HepG2 (cell line): ENCODE results near the gene FALEC. TPM values are rescaled to one million over a fixed set of nuclear protein-coding genes. Genes with fewer than 3 reads are reported as not detected.

Source experiments
- GATA4 ChIP-seq: sonication (generic); IDR thresholded peaks from 2 replicates; pipeline ENCODE4 v1.6.1; 2016; ENCODE audit warnings: antibody characterized with exemption, low read depth, borderline replicate concordance
- HIC2 ChIP-seq: sonication (generic); formaldehyde crosslinking; IDR thresholded peaks from 2 replicates; pipeline ENCODE4 v1.9.0; 2022; ENCODE audit warnings: low read depth, missing genetic modification reagents
- HIVEP1 ChIP-seq: sonication (generic); formaldehyde crosslinking; IDR thresholded peaks from 2 replicates; pipeline ENCODE4 v1.4.0; 2020; ENCODE audit warnings: mild to moderate bottlenecking, missing genetic modification reagents
- KDM4B ChIP-seq: sonication (generic); formaldehyde crosslinking; IDR thresholded peaks from 2 replicates; pipeline ENCODE4 v1.4.0; 2020; ENCODE audit warnings: missing genetic modification reagents
- MYNN ChIP-seq: sonication (generic); formaldehyde crosslinking; IDR thresholded peaks from 2 replicates; pipeline ENCODE4 v1.4.0; 2020; ENCODE audit warnings: mild to moderate bottlenecking, low read depth, missing genetic modification reagents
- NFYC ChIP-seq: IDR thresholded peaks from 2 replicates; pipeline ENCODE4 v1.6.1; 2016; ENCODE audit warnings: missing genetic modification reagents, missing compliant biosample characterization
- PHF20 ChIP-seq: sonication (generic); formaldehyde crosslinking; IDR thresholded peaks from 2 replicates; pipeline ENCODE4 v1.5.0; 2020; ENCODE audit warnings: mild to moderate bottlenecking, missing genetic modification reagents
- PHF21A ChIP-seq: sonication (generic); formaldehyde crosslinking; IDR thresholded peaks from 2 replicates; pipeline ENCODE4 v1.5.0; 2020; ENCODE audit warnings: mild to moderate bottlenecking, missing genetic modification reagents
- PLRG1 ChIP-seq: fragments of 450-650 bp; conservative IDR thresholded peaks from 2 replicates; pipeline ENCODE4 v1.6.1; 2016
- RNF219 ChIP-seq: sonication (generic); formaldehyde crosslinking; IDR thresholded peaks from 2 replicates; pipeline ENCODE4 v1.5.0; 2020; ENCODE audit warnings: mild to moderate bottlenecking, missing genetic modification reagents
- SETDB1 ChIP-seq: sonication (generic); formaldehyde crosslinking; IDR thresholded peaks from 2 replicates; pipeline ENCODE4 v1.5.1; 2020; ENCODE audit warnings: missing genetic modification reagents, mild to moderate bottlenecking, borderline replicate concordance
- SNRNP70 ChIP-seq: fragments of 200-400 bp; formaldehyde crosslinking; IDR thresholded peaks from 2 replicates; pipeline ENCODE4 v1.6.1; 2017; ENCODE audit warnings: mild to moderate bottlenecking, low read depth, low read length, moderate library complexity
- SP2 ChIP-seq: sonication (generic); formaldehyde crosslinking; IDR thresholded peaks from 2 replicates; pipeline ENCODE4 v1.5.1; 2020; ENCODE audit warnings: mild to moderate bottlenecking, missing genetic modification reagents
- TAF15 ChIP-seq: fragments of 200-400 bp; formaldehyde crosslinking; IDR thresholded peaks from one replicate; pipeline ENCODE4 v1.6.1; 2018; ENCODE audit warnings: mild to moderate bottlenecking, low read depth, low read length; ENCODE audit not compliant: poor library complexity, severe bottlenecking
- THAP11 ChIP-seq: IDR thresholded peaks from 2 replicates; pipeline ENCODE4 v1.6.1; 2016; ENCODE audit warnings: missing biosample characterization, missing genetic modification reagents
- TRIM22 ChIP-seq: fragments of 450-650 bp; IDR thresholded peaks from 2 replicates; pipeline ENCODE4 v1.6.1; 2017
- ZFP36 ChIP-seq: fragments of 150-350 bp; IDR thresholded peaks from 2 replicates; pipeline ENCODE4 v1.6.1; 2018; ENCODE audit warnings: borderline replicate concordance, low read length, low read depth; ENCODE audit not compliant: partially characterized antibody
- ZNF121 ChIP-seq: sonication (generic); formaldehyde crosslinking; IDR thresholded peaks from 2 replicates; pipeline ENCODE4 v1.5.0; 2020; ENCODE audit warnings: mild to moderate bottlenecking, missing genetic modification reagents
- ZNF160 ChIP-seq: sonication (generic); formaldehyde crosslinking; IDR thresholded peaks from 2 replicates; pipeline ENCODE4 v1.8.0; 2022; ENCODE audit warnings: mild to moderate bottlenecking, inconsistent platforms, missing genetic modification reagents
- ZNF546 ChIP-seq: sonication (generic); formaldehyde crosslinking; conservative IDR thresholded peaks from 2 replicates; pipeline ENCODE4 v1.8.1; 2023; ENCODE audit warnings: mild to moderate bottlenecking, missing genetic modification reagents
- ZNF580 ChIP-seq: IDR thresholded peaks from 2 replicates; pipeline ENCODE4 v1.6.1; 2016; ENCODE audit warnings: low read depth, borderline replicate concordance
- ZNF691 ChIP-seq: sonication (generic); formaldehyde crosslinking; IDR thresholded peaks from 2 replicates; pipeline ENCODE4 v1.4.0; 2020; ENCODE audit warnings: missing genetic modification reagents, low read depth, mild to moderate bottlenecking, borderline replicate concordance
- ZSCAN20 ChIP-seq: sonication (generic); formaldehyde crosslinking; IDR thresholded peaks from 2 replicates; pipeline ENCODE4 v1.4.0; 2020; ENCODE audit warnings: missing genetic modification reagents, mild to moderate bottlenecking, borderline replicate concordance
- polyA plus RNA-seq, 8 experiments: library from polyadenylated mRNA; depleted of rRNA in 3 of 8; stranded (reverse) in 7 of 8; unstranded in 1 of 8; fragments of >200 nt; fragmentation: Illumina TruSeq in 4 of 8; extraction: Trizol in 4 of 8; gene quantifications; 2 replicates each; pipeline versions ENCODE4 v1.2.1 to v1.2.3, GENCODE V29; 2011 to 2016; ENCODE audit warnings: low read depth in 4 of 8, missing spikeins in 1 of 8, mixed read lengths in 1 of 8; ENCODE audit not compliant: insufficient read depth in 1 of 8
- total RNA-seq, 5 experiments: library from RNA; depleted of rRNA; stranded (reverse); fragments of >200 nt; fragmentation: Illumina TruSeq; extraction: Trizol; gene quantifications; 2 replicates each; pipeline ENCODE4 v1.2.3, GENCODE V29; 2016; ENCODE audit warnings: low read depth in 1 of 5

The FALEC gene
- total and polyA plus RNA-seq, 2 of the 13 experiments (the other 11 are each of a cell fraction or from before 2014, with no cell fraction given): 0.33 to 0.71 TPM

GRCh38 chr1:150567717-150568593, 52.4 kb downstream of the FALEC start (continued):
- TF ChIP-seq TRIM22 (no peak), ZNF546 (CRISPR knock-in tag) (no peak), ZNF121 (peak; percentile 84), HIC2 (CRISPR knock-in tag) (no peak; the same call in 1 of the 2 replicates), PHF20 (CRISPR knock-in tag) (no peak), TAF15 (no peak), PHF21A (CRISPR knock-in tag) (peak; percentile 86; the same call in 1 of the 2 replicates), RNF219 (0 out of 2 replicates have a peak, but pooled peaks have one; percentile 34), NFYC (CRISPR knock-in tag) (no peak; the same call in 1 of the 2 replicates), ZNF691 (CRISPR knock-in tag) (no peak), PLRG1 (no peak), THAP11 (CRISPR knock-in tag) (0 out of 2 replicates have a peak, but pooled peaks have one; percentile 16), GATA4 (no peak), ZSCAN20 (no peak), SP2 (CRISPR knock-in tag) (no peak), KDM4B (CRISPR knock-in tag) (no peak), MYNN (CRISPR knock-in tag) (no peak), HIVEP1 (CRISPR knock-in tag) (no peak), SNRNP70 (no peak), ZNF160 (CRISPR knock-in tag) (no peak), ZNF580 (CRISPR knock-in tag) (no peak), SETDB1 (CRISPR knock-in tag) (no peak), ZFP36 (no peak)
